Neural crest cell (in vitro differentiated cells): ENCODE measurements around the gene RABGAP1L. TPM values are rescaled to one million over a fixed set of nuclear protein-coding genes. Genes with fewer than 3 reads are reported as not detected.

Experiments used
- DNase-seq: peaks from one replicate; pipeline ENCODE4 v3.0.0; 2021; ENCODE audit warnings: low read depth, mixed read lengths, low spot score
- H3K27ac Mint-ChIP-seq: one replicate; pipeline ENCODE4 v1.8.0; 2021; ENCODE audit warnings: mild to moderate bottlenecking, mixed read lengths; ENCODE audit not compliant: unreplicated experiment
- H3K27me3 Mint-ChIP-seq: 2 replicates; pipeline ENCODE4 v1.8.0; 2021; ENCODE audit warnings: low read depth, mild to moderate bottlenecking, mixed read lengths
- H3K36me3 Mint-ChIP-seq: 2 replicates; pipeline ENCODE4 v1.8.0; 2021; ENCODE audit warnings: low read depth, mild to moderate bottlenecking, mixed read lengths
- H3K4me1 Mint-ChIP-seq: 2 replicates; pipeline ENCODE4 v1.8.0; 2021; ENCODE audit warnings: mixed read lengths
- H3K4me3 Mint-ChIP-seq: one replicate; pipeline ENCODE4 v1.8.0; 2021; ENCODE audit warnings: mild to moderate bottlenecking, mixed read lengths
- H3K9me3 Mint-ChIP-seq: 2 replicates; pipeline ENCODE4 v1.8.0; 2021; ENCODE audit warnings: mixed read lengths
- total RNA-seq: library from RNA; stranded (reverse); gene quantifications from 2 replicates; pipeline ENCODE4 v1.2.1, GENCODE V29; 2021
- TF ChIP-seq, protein P1 (sequence below): fragments of 200-600 bp; sonication (generic); conservative IDR thresholded peaks from 2 replicates; pipeline ENCODE4 v1.5.0; 2021; ENCODE audit warnings: antibody characterized with exemption, mild to moderate bottlenecking

Gene RABGAP1L
- total RNA-seq, 1 donor from 2014 or later: 25.6 TPM

DNA sequence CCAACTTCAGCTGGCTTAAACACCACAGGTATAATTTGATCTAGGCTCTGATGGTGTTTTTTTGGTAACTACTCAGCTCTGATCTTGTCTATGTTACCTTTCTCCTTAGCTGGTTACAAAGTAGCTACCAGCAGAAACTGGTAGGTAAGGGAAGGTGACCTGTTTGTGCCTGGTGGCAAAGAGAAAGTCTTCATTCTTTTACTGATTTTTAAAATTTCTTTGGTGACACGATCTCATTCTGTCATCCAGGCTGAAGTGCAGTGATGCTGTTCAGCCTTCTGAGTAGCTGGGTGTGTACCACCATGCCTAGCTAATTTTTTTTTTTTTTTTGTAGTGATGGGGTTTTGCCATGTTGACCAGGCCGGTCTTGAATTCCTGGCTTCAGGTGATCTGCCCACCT, 62.4 kb downstream of the RABGAP1L start:
- Mint-ChIP-seq H3K27me3 (no peaks in the 10 kb centered on the region), H3K9me3 (peaks cover 3% of the 10 kb centered on the region), H3K4me3 (no peak overlapping the region), H3K4me1 (no peaks in the 10 kb centered on the region), H3K36me3 (peaks cover 11% of the 10 kb centered on the region), H3K27ac (no peak overlapping the region)
- no peak for DNase-seq
- TF ChIP-seq, protein P1, sequence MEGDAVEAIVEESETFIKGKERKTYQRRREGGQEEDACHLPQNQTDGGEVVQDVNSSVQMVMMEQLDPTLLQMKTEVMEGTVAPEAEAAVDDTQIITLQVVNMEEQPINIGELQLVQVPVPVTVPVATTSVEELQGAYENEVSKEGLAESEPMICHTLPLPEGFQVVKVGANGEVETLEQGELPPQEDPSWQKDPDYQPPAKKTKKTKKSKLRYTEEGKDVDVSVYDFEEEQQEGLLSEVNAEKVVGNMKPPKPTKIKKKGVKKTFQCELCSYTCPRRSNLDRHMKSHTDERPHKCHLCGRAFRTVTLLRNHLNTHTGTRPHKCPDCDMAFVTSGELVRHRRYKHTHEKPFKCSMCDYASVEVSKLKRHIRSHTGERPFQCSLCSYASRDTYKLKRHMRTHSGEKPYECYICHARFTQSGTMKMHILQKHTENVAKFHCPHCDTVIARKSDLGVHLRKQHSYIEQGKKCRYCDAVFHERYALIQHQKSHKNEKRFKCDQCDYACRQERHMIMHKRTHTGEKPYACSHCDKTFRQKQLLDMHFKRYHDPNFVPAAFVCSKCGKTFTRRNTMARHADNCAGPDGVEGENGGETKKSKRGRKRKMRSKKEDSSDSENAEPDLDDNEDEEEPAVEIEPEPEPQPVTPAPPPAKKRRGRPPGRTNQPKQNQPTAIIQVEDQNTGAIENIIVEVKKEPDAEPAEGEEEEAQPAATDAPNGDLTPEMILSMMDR: no peak

DNA sequence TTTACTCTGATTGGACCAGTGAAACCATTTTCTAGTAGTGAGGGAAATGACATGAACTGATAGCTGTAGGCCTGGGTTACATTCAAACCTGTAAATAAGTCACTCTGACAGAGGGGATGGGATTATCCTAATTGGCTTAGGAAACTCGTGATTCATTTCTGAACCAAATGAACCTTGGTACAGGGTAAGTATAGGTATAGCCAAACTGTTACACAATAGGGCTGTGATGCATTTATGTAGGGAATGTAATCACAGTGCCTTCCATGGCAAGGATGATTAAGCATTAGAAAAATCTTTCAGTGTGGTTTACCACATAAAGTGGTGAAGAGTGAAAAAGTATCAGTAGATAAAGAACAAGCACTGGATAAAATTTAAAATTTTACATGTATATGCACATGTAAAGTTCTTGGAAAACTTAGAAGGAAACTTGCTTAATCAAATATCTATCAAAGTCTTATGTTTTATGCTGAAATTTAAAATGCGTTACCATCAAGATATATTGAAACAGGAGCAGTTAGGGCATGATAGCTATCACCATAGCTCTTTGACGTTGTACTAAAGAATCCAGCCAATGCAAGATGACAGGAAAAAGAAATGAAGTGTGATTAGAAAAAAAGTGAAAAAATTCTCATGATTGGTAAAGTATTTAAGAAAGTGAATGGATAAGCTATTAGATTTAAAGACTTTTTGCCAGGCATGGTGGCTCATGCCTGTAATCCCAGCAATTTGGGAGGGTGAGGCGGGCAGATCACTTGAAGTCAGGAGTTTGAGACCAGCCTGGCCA, 63.0 kb downstream of the RABGAP1L start:
- Mint-ChIP-seq H3K27ac (no peak overlapping the region), H3K36me3 (peaks cover 11% of the 10 kb centered on the region), H3K4me1 (no peaks in the 10 kb centered on the region), H3K9me3 (peaks cover 3% of the 10 kb centered on the region), H3K4me3 (no peak overlapping the region), H3K27me3 (no peaks in the 10 kb centered on the region)
- TF ChIP-seq, protein P1: no peak
- no peak for DNase-seq

GRCh38 chr1:174224641-174225040, 65.3 kb downstream of the RABGAP1L start:
- Mint-ChIP-seq H3K4me1 (no peaks in the 10 kb centered on the region), H3K27ac (no peak overlapping the region), H3K27me3 (no peaks in the 10 kb centered on the region), H3K4me3 (no peak overlapping the region), H3K36me3 (peaks cover 14% of the 10 kb centered on the region), H3K9me3 (peaks cover 6% of the 10 kb centered on the region)
- DNase-seq: no peak
- TF ChIP-seq, protein P1: no peak

DNA sequence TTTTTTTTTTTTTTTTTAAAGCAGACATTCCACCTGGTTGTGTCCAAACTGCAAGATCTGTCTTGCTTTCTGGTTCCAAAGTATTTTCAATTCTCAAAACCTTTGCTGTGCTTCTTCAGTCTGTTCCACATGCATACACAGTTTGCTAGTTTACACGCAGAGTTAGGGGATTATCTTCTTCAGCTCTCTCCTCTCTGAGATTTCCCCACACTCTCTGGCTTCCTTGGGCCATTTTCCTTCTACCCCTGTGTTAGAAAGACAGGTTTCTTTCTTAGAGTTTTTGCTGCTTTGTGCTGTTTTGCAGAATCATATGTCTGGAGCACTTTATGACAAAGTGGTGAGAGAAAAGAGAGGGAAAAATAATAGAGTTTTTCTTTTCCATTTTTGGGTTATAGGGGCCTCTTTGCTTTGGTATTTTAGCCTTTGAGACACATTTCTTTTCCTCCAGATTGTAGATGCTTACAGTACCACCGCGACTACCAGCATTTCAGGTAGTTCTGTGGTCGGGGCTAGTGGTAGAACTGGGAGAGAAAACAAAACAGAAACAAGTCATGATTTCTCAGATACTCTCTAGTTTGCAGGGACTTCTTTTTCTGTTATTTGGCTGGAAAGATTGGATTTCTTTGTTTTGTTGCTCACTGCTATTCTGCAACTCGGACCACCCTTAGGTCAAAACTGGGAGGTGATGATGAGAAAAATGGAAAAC, 66.3 kb downstream of the RABGAP1L start:
- Mint-ChIP-seq H3K27me3 (no peaks in the 10 kb centered on the region), H3K27ac (no peak overlapping the region), H3K4me1 (no peaks in the 10 kb centered on the region), H3K9me3 (peaks cover 6% of the 10 kb centered on the region), H3K36me3 (peaks cover 14% of the 10 kb centered on the region), H3K4me3 (no peak overlapping the region)
- TF ChIP-seq, protein P1: no peak
- DNase-seq: no peak

DNA sequence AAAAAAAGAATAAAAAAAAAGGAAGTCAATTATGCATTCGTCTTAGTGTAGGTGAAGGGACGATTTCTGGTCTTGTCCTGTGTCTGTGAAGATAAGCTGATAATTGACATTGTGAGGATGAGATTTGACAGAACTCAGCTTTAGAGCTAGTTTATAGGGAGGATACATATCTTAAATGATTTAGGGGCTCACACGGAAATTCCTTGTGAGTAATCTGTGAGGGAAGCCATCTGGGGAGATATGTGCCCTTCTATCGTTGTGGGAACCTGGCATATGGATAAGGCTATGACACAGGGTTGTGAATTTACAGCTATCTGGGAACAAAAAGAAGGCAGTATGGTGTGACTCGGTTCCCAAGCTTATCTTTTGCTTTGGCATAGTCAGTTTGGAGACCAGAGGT, 71.1 kb downstream of the RABGAP1L start:
- no peak overlapping the region for H3K27ac Mint-ChIP-seq
- H3K4me1 Mint-ChIP-seq: no peaks in the 10 kb centered on the region
- peaks cover 16% of the 10 kb centered on the region for H3K36me3 Mint-ChIP-seq
- H3K4me3 Mint-ChIP-seq: no peak overlapping the region
- no peaks in the 10 kb centered on the region for H3K27me3 Mint-ChIP-seq
- TF ChIP-seq, protein P1: no peak
- DNase-seq: no peak
- H3K9me3 Mint-ChIP-seq: peaks cover 8% of the 10 kb centered on the region
